Choroid plexus epithelial cell (primary cell): ENCODE measurements around the gene EXOC4.

Source experiments
- DNase-seq: peaks from one replicate; pipeline ENCODE4 v3.0.0-alpha.2; 2010; ENCODE audit warnings: low read depth
- H3K4me3 ChIP-seq: 2 replicates; pipeline ENCODE4 v1.5.1; 2011; ENCODE audit warnings: low read depth, mild to moderate bottlenecking, control low read depth, low read length, moderate library complexity
- CTCF ChIP-seq: conservative IDR thresholded peaks from 2 replicates; pipeline ENCODE4 v1.5.1; 2011; ENCODE audit warnings: low read depth, mild to moderate bottlenecking, control low read depth, inconsistent platforms, low read length, moderate library complexity

EXOC4 gene

GRCh38 chr7:134016942-134017303, 764.0 kb downstream of the EXOC4 start:
- no peak overlapping the region for H3K4me3 ChIP-seq
- TF ChIP-seq CTCF: no peak
- DNase-seq: no peak

- no peak for TF ChIP-seq CTCF
- no peak for DNase-seq
- H3K4me3 ChIP-seq: no peak overlapping the region
Observed at GRCh38 chr7:134018306-134018705, 765.4 kb downstream of the EXOC4 start.

- H3K4me3 ChIP-seq: no peak overlapping the region
- DNase-seq: no peak
- no peak for TF ChIP-seq CTCF
Observed at GRCh38 chr7:134019251-134019650, 766.4 kb downstream of the EXOC4 start.

- TF ChIP-seq CTCF: no peak
- H3K4me3 ChIP-seq: no peak overlapping the region
- DNase-seq: no peak
Observed at GRCh38 chr7:134021836-134022235, 769.0 kb downstream of the EXOC4 start.

GRCh38 chr7:134022286-134022911, 769.5 kb downstream of the EXOC4 start:
- no peak for TF ChIP-seq CTCF
- H3K4me3 ChIP-seq: no peak overlapping the region
- no peak for DNase-seq

- no peak overlapping the region for H3K4me3 ChIP-seq
- peak; percentile 32 for DNase-seq
- TF ChIP-seq CTCF: no peak
Observed at GRCh38 chr7:134024739-134025138, 771.9 kb downstream of the EXOC4 start.

GRCh38 chr7:134028853-134029252, 776.0 kb downstream of the EXOC4 start:
- no peak overlapping the region for H3K4me3 ChIP-seq
- TF ChIP-seq CTCF: no peak
- no peak for DNase-seq
